Measurements from ENCODE around the gene HHIPL2.

Gene HHIPL2

DNA sequence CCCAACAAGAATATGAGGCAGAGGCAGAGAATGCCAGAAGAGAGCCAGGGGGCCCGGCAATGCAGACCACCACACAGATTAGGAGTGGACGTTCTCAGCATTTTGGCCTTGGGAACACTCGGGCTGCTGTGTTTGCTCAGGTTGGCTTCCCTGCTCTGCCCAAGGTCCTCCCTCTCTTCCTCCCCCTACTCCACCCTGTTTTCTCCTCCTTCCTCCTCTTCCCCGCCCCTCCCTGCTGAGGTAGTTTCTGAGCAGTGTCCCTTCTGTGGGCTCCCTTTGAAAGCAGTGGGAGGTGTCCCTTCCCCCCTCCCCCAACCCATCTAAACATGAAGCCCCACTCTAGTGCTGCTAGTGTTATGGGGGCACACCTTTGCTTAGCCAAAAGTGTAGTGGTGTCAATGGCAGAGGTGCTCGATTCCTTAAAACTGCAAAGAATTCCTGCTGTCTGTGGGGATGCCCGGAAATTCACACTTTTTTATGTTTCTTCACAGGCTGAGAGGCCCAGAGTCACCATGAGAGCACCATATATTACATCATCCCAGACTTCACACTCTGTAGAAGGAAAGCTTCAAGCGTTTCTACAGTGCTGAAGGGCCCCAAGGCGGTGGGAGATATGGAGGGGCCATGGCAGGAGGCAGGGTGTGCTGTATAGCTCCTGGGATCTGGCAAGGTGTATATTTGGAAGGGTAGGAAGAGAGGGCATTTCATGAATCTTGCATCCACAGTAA, at the start of gene HHIPL2:
HHIPL2 (minus strand) TSS at position 161 of the 728 bp plus-strand sequence; CDS start at position 101, 60 bp downstream.
- no peak for DNase-seq (ENCODE audit: low read depth in 2 of 2)

DNA sequence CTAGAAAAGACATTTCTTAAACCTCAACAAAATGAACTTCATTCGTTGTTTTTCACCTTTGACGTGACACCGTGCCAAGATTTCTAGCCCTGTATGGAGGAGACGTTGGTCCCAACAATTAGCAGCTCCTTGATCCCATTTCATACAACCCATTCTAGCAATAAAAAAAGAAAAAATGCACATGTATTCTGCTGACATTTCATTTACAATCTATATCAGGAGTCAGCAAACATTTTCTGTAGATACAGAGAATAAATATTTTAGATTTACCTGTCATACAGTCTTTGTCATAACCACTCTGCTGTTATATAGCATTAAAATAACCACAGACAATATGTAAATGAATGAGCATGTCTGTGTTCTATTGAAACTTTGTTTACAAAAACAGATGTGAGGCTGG, 48.8 kb upstream of the HHIPL2 start:
- no peak for DNase-seq (ENCODE audit: low read depth in 2 of 2)

DNA sequence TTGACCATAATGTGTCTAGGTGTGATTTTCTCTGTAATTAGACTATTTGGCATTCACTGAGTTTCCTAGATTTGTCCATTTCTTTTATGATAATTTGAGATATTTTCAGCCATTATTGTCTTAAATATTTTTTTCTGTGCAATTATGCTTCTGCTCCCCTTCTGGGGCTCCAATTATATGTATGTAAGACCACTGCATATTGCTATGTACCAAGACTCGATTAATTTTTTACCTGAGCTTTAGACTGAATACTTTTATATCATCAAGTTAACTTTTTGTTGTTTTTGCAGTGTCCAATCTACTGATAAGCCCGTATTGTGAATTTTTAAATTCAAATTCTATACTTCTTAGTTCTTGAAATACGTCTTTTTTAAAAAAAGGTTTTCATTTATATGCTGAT, 46.9 kb upstream of the HHIPL2 start:
- DNase-seq (ENCODE audit: low read depth in 2 of 2) = no peak

DNA sequence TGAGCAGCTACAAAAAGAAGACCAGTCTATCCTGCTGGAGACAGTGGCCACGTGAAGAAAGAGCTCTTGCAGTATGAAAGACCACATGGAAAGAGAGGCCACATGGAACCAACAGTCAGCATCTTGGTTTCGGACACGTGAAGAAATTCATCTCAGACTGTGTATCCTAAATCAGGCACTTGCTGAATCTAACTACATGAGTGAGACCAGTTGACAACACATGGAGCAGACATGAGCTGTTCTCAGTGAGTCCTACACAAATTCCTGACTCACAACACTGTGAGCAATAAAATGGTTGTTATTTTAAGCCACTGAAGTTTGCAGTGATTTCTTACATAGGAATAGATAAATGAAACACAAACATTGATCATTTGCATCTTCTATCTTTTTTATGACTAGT, 44.3 kb upstream of the HHIPL2 start:
- DNase-seq (ENCODE audit: low read depth in 2 of 2) = no peak

DNA sequence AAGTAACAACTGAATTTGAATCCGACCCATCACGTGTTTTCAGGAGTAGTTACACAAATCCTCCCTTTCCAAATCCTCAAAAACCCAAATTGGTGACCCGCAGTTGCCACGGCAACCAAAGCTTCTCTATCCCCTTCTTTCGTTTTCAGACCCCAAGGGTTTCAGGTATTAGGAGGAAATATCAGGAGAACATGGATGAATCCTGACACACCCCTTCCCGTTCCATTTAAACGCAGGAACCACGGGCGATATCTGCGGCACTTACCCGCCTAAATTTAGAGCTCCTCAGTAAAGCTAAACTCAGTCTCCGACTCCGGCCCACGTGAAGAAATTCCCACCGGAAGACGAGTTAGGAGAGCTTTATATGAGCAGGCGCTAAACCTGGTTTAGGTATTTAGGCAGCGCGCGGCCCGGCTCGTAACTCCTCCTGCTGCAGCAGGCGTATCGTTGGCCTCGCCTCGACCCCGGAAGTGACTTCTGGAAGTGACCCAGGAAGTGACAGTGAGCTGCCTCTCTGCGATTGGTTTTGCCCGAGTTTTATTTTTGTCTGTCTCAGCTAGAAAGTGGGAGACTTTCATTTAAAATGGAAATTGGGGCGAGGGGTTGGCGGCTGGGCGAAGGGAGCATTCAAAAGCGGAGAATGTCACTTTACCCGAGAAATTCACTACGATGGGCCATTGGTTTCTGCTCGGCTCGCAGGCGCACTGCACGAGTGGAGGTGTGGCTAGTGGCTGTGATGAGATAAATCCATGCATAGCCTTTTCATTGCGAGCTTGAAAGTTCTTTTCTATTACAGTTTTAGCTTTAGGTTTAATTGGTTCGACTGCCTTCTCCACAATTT, 41.8 kb upstream of the HHIPL2 start, which contains the start of gene TAF1A:
TAF1A (minus strand) TSS at position 472 of the 841 bp plus-strand sequence.
- peak; percentile 79 to 81 for DNase-seq (ENCODE audit: low read depth in 2 of 2)

DNA sequence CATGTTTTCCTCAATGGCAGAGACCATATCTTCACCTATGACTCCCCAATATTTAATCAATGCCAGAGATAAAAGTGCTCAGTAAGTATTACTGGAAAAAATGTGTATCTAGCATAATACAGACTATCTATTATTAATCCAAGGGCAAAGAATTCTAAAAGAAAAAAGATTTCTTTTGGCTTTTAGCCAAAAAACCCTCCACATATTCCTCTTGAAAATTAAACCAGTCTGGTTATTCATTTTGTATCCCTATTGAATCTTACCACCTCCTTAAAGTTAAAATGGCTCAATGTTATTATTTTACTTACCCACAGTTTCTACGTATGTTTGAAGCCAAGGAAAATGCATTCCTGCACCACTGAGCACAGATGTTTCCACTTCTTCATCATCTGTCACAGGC, 40.2 kb upstream of the HHIPL2 start:
- no peak for DNase-seq (ENCODE audit: low read depth in 2 of 2)

DNA sequence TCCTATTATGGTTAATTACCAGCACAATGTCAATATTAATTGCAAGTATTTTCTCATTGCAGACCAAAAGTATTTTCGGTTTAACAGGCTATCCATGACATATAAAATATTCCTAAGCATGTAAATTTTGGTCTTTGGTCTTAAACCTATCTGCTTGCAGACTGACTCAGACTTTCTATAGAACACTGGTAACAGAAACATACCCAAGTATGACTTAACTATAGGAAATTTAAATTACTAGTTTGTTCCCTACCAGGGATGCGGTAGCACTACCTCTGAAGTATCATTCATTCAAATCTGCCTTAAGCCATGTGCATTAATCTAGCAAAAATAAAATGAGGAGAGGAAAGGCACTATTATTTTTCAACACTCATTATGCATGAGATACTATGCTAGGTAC, 38.9 kb upstream of the HHIPL2 start:
- DNase-seq (ENCODE audit: low read depth in 2 of 2) = no peak

DNA sequence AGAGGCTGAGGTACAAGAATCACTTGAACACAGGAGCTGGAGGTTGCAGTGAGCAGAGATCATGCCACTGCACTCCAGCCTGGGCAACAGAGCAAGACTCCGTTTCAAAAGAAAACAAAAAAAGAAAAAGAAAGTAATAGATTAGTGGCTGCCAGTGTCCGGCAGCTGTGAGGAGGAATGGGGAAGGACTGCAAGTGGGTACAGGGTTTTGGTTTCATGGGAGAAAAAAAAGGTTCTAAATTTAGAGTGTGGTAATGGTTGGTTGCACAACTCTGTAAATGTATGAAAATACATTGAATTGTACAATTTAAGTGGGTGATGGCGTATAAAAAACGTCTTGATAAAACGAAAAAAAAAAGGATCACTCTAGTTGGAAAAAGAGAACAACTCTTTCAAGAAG, 35.2 kb upstream of the HHIPL2 start:
- DNase-seq (ENCODE audit: low read depth in 2 of 2) = no peak

DNA sequence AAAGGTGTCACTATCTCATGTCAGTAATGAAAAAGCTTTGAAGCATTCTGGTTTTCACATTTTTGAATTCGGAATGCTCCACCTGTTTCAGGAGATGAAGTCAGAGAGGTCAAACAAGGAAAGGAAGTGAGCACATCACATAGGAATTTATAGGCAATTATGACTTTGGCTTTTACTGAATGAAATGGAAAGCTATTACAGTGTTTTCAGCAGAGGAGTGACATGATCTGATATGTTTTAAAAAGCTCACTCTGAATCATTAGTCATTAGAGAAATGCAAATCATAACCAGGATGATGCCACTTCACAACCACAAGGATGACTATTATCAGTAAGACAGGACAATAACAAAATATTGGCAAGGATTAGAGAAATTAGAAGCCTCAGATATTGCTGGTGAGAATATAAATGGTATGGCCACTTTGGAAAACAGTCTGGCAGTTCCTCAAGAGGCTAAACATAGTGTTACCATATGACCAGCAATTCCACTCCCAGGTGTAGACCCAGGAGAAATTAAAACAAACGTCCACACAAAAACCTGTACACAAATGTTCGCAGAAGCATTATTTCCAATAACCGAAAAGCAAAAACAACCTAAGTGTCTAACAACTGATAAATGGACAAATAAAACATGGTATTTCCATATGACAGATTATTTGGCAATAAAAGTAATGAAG, 34.3 kb upstream of the HHIPL2 start:
- no peak for DNase-seq (ENCODE audit: low read depth in 2 of 2)

DNA sequence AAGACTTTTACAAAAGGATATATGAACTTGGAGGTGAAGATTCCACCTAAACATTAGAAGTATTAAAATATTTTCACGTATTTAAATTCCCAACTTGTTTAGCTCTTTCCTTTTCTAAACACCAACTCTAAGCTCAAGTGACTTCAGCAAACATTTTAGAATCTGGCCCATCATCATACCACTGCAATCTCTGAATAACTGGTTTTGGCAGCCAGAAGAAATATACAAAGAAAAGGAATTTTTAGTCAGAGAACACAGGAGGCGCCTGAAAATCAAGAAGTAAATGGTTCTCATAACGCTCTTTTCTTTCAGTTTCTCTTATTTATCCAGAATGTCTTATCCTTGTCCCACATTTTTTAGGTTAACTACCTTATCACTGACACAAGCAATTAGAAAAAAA, 31.4 kb upstream of the HHIPL2 start:
- no peak for DNase-seq (ENCODE audit: low read depth in 2 of 2)

DNA sequence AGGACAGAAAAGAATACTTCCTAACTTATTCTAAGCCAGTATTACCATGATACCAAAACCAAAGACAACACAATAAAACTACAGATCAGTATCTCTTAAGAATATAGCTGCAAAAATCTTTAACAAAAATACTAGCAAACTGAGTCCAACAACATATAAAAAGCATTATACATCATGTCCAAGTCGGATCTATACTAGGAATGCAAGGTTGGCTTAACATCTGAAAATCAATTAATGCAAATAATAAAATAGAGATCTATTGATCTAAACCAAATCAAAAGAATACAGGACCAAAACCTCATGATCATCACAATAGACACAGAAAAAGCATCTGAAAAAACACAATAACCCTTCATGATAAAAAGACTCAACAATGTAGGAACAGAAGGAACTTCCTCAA, 22.9 kb upstream of the HHIPL2 start:
- DNase-seq (ENCODE audit: low read depth in 2 of 2) = no peak

DNA sequence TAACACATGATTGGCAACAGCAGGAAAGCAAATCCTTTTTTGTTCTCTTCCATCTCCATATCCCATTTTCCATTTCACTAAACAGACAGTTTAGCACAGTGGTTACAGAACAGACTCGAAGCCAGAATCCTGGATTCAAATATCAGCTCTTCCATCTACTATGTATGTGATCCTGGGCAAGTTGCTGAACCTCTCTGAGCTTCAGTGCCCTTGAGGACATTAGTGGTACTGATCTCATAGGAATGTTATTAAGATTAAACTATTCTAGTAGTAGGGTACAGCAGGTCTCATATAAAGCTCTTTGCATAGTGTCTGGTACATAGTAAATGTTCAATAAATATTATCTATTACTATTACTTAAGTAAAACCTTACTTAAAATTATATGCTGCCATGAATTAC, 13.8 kb upstream of the HHIPL2 start:
- no peak for DNase-seq (ENCODE audit: low read depth in 2 of 2)

DNA sequence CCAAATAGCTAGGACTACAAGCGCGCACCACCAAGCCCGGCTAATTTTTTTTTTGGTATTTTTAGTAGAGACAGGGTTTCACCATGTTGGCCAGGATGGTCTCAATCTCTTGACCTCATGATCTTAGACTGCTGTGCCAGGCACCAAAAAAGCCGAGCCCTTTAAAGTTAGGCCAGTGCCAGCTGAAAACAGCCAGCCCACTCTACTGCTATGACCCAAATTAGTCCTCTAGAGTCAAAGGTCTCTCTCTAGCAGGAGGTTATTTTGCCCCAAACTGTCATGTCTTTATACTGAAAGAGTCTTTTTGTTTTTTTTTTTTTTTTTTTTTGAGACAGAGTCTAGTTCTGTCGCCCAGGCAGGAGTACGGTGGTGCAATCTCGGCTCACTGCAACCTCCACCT, 9.7 kb upstream of the HHIPL2 start:
- no peak for DNase-seq (ENCODE audit: low read depth in 2 of 2)

DNA sequence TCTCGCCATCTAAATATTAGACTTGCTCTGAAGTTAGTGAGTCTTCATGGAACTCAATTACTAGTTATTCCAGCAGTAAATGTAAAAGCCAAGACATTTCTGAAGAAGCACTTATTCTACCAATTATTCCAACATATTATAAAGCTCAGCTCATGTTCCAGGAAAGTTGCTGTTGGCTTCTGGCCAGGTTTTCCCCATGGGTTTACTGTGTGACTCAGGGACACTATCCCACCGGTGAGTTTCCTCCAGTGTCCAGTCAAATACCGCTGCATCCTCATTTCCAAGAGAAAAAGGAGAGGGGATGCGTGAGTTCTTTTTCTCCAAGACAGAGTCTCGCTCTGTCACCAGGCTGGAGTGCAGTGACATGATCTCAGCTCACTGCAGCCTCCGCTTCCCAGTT, 9.2 kb upstream of the HHIPL2 start:
- DNase-seq (ENCODE audit: low read depth in 2 of 2) = no peak

DNA sequence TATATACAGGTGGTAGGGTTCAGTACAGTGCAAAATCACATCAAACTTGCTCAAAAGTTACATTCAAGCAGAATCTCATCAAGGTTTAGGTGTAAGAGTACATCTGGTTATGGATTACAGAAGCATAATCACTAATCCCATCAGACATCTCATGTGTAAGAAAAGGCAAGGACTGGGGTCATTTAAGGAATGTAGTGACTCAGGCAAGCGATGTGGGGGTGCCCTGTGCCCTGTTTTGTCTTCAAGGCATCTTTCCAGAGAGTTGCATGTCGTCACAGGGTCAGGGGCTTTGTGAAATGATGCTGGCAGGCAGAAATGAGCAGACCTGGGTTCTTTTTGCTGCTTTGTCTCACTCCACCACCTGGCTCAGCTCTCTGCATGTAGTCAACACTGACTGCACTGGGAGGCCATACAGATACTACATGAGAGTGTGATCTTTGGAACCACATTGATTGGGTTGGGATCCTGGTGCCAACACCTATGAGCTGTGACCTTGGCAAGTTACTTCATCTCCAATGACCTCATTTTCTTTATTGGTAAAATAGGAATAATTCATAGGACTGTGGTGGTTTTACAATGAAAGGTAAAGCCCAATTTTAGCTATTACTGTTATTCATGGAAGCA, 8.2 kb upstream of the HHIPL2 start:
- no peak for DNase-seq (ENCODE audit: low read depth in 2 of 2)

DNA sequence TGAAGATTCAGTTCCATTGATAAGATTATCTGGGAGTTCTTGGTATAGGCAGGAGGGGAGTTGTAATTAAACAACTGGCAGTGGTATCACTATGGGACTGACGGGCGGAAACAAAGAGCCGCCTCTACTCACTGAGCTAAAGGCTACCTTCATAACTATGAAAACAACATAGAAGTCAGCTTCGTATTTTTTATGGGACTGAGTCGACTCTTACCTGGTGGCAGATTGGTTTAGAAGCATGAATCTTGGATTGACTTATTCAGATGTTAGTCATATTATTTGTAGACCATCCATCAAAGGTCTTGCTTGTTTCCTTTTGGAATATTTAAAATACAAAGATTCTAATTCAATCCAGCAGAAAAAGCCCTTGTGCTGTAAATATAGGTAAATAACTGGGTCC, 6.3 kb upstream of the HHIPL2 start:
- DNase-seq (ENCODE audit: low read depth in 2 of 2) = no peak

DNA sequence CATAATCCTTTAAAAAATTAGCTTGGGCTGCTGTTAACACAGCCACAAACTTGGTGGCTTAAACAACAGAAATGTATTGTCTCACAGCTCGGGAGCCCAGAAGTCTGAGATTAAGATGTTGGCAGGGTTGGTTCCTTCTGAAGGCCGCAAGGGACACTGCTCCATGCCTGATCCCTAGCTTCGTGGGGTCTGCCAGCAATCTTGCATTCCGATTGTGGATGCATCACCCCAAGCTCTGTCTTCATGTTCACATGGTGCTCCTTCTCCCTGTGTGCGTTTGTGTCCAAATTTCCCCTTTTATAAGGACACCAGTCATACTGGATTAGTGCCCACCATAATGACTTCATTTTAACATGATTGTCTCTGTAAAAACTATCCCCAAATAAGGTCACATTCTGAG, 5.0 kb upstream of the HHIPL2 start:
- DNase-seq (ENCODE audit: low read depth in 2 of 2) = no peak

DNA sequence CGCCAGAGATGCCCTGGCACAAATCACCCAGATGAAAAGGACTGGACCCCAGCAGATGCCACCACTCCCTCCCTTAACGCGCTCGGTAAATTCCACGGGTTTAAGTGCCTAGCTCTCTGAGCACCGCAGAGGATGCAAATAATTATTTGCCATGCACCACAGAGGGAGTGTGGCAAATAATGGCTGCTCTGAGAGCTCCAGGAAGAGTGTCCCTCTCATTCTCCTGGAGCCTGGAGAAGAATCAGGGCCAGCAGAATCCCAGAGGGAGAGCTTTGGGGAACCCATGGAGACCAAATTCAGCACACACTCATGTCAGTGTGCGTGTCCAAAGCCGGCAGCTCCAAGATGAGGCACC, 667 bp downstream of the HHIPL2 start:
- DNase-seq (ENCODE audit: low read depth in 2 of 2) = no peak

DNA sequence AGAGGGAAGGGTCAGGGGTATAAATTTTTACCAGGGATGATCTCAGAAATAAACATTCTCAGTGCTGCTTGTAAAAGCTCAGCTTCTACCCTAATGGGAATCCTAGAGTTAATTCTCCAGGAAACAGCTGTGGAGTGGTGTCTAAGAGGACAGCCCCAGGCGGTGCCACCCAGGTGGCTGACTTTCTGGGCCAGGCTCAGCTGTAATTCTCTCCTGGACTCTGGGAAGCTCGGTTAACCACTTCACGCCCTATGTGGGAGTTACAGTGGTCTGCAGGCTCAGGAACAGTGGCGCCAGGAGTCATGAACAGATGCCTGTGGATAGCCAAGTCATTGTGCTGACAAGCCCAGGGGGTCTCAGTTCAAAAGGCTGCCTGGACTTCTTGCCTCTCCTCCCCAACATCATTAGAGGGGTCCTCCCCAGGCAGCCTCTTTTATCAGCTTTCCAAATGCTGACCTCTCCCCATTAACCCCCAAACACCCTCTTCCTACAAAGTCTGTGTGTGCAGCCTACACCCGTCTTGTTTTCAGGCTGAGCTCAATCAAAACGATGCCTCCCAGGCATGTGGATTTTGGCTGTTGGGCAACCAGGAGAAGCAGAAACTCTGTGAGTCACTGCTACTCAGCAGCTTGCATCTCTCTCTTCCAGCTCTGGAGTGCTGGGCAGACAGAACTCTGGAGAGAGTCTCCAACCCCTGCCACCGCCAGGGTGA, 1.2 kb downstream of the HHIPL2 start:
- no peak for DNase-seq (ENCODE audit: low read depth in 2 of 2)

DNA sequence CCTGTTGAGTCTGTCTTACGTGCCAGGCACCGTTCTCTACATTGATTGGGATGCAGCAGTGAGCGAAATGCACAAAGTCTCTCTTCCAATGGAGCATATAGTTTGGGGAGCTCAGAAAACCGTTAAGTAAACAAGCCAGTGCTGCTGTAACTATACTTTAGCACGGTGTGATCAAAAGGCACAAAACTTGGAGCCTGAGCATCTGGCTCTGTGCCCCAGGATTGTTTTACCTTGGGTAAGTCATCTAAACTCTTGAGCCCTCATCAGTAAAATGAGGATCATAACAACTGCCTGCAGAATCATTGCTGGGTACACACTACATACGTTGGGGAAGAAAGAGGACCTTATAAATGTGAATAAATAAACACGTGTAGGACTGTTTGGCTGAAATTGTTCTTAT, 1.8 kb downstream of the HHIPL2 start:
- no peak for DNase-seq (ENCODE audit: low read depth in 2 of 2)

DNA sequence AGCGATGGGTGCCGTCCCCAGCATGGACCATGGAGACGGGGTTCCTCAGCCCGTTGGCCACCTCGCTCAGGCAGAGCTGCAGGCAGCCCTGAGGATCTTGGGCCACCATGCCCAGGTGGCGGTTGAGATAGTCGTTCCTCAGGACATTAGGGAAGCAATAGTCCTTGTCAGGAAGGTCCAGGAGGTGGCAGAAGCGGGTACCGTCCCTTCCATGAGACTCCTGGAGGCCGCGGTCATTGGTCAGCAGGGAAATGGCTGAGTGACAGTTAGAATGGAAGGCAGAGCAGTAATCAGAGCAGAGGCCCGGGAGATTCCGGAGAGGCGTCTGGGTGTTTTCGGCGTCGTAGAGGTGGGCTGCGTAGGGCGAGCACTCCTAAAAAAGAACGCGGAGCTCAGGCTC, 4.1 kb downstream of the HHIPL2 start:
- no peak for DNase-seq (ENCODE audit: low read depth in 2 of 2)

DNA sequence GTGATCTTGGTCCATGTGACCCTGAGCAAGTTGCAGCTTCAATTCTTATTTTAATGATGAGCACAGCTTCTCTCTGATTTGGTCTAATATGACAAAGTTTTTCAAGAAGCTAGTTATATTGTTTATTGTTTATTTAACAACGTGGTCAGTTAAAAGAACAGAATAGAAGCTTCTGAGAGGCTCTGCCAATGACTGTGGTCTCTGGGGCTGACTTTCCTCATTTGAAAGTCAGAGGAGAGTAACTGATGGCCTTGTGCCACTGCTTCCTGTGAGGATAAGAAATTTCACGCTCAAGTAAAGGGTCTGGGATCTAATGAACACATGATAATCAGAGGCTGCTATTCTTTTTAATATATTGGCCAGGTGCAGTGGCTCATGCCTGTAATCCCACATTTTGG, 7.3 kb downstream of the HHIPL2 start:
- no peak for DNase-seq (ENCODE audit: low read depth in 2 of 2)
